NT2/D1 (cell line): ENCODE measurements around the gene CXCL8.
"Not testable (repeated sequence)": the region's sequence is repeated elsewhere in the genome, so short reads cannot be mapped to it uniquely, and the experiment has no call there.

Experiments used
- DNase-seq: peaks from one replicate; pipeline ENCODE4 v3.0.0-alpha.2; 2011; ENCODE audit warnings: low read depth, low spot score
- H3K27me3 ChIP-seq: 2 replicates; pipeline ENCODE4 v1.6.0; 2011; ENCODE audit warnings: mild to moderate bottlenecking; ENCODE audit not compliant: insufficient read length, insufficient read depth
- H3K36me3 ChIP-seq: 2 replicates; pipeline ENCODE4 v1.6.1; 2011; ENCODE audit warnings: mild to moderate bottlenecking, low read length, mixed read lengths; ENCODE audit not compliant: insufficient read depth, insufficient read length
- H3K4me1 ChIP-seq: 2 replicates; pipeline ENCODE4 v1.5.1; 2011; ENCODE audit not compliant: insufficient read depth, insufficient read length
- H3K4me3 ChIP-seq: 2 replicates; pipeline ENCODE4 v1.5.1; 2011; ENCODE audit warnings: low read depth; ENCODE audit not compliant: insufficient read length
- H3K9ac ChIP-seq: 2 replicates; pipeline ENCODE4 v1.6.0; 2011; ENCODE audit warnings: low read depth; ENCODE audit not compliant: insufficient read length
- H3K9me3 ChIP-seq: 2 replicates; pipeline ENCODE4 v1.5.1; 2011; ENCODE audit warnings: mild to moderate bottlenecking, low read length; ENCODE audit not compliant: insufficient read depth
- SUZ12 ChIP-seq: IDR thresholded peaks from 2 replicates; pipeline ENCODE4 v1.6.1; 2011; ENCODE audit not compliant: insufficient read length, insufficient read depth; ENCODE audit errors: extremely low read depth
- YY1 ChIP-seq: IDR thresholded peaks from 2 replicates; pipeline ENCODE4 v1.6.1; 2011; ENCODE audit not compliant: insufficient read length, insufficient read depth
- ZNF274 ChIP-seq: IDR thresholded peaks from 2 replicates; pipeline ENCODE4 v1.6.1; 2011; ENCODE audit warnings: mild to moderate bottlenecking, low read depth, low read length

Gene CXCL8

DNA sequence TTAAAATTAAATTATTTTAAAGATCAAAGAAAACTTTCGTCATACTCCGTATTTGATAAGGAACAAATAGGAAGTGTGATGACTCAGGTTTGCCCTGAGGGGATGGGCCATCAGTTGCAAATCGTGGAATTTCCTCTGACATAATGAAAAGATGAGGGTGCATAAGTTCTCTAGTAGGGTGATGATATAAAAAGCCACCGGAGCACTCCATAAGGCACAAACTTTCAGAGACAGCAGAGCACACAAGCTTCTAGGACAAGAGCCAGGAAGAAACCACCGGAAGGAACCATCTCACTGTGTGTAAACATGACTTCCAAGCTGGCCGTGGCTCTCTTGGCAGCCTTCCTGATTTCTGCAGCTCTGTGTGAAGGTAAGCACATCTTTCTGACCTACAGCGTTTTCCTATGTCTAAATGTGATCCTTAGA, at the start of gene CXCL8:
TSS of gene CXCL8 (plus strand) at position 217 of the 426 bp plus-strand sequence. CDS start at position 307, 90 bp downstream.
- Histone ChIP-seq H3K36me3 (no peaks in the 10 kb centered on the region), H3K27me3 (no peaks in the 10 kb centered on the region), H3K9me3 (no peaks in the 10 kb centered on the region), H3K4me1 (no peaks in the 10 kb centered on the region), H3K9ac (no peak within 1 kb of the TSS), H3K4me3 (no peak within 1 kb of the TSS)
- no peak for DNase-seq
- TF ChIP-seq SUZ12 (no peak), ZNF274 (no peak), YY1 (no peak)

DNA sequence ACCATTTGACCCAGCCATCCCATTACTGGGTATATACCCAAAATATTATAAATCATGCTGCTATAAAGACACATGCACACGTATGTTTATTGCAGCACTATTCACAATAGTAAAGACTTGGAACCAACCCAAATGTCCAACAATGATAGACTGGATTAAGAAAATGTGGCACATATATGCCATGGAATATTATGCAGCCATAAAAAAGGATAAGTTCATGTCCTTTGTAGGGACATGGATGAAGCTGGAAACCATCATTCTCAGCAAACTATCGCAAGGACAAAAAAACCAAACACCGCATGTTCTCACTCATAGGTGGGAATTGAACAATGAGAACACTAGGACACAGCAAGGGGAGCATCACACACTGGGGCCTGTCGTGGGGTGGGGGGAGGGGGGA, 49.2 kb upstream of the CXCL8 start:
- H3K4me1 ChIP-seq, H3K27me3 ChIP-seq, H3K36me3 ChIP-seq, H3K4me3 ChIP-seq, H3K9me3 ChIP-seq, H3K9ac ChIP-seq, DNase-seq: not testable (repeated sequence)

DNA sequence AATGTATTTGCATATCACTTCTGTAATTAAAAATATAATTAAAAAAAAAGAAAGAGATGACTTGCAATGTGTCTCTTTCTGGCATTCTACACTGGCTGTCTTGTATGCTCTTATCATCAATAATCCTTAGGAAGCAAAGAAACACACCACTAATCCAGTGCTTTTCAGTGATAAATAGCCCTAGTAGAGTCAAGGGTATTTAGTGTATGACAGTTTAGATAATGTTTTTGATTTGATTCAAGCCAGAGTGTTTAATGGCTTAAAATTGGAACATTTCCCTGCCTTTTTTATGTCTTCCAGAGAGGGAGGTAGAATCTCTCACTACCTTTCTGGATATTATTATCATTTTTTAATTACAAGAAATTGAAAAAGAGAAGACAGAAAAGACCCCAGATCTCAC, 48.6 kb upstream of the CXCL8 start:
- Histone ChIP-seq H3K4me3 (no peak overlapping the region), H3K9ac (no peak overlapping the region), H3K27me3 (no peaks in the 10 kb centered on the region), H3K9me3 (no peaks in the 10 kb centered on the region), H3K4me1 (no peaks in the 10 kb centered on the region), H3K36me3 (no peaks in the 10 kb centered on the region)
- TF ChIP-seq SUZ12 = no peak
- TF ChIP-seq YY1 = no peak
- TF ChIP-seq ZNF274 = no peak
- DNase-seq = no peak

DNA sequence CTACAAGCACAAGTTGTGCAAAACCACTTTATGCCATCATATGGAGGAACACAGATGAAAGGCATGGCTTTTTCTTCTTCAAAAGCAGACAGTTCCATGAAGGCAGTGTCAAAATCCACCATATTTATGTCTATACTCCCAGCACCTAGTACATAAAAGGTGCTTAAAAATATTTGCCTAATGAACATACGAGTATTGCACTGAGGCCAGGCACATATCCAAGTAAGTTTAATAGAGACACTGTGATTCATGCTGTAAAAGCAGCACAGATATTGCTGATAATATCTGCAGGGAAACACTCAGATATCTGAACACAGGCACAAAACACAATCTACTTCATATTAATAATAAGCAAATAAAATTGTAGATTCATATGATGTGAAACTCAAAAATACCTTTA, 48.1 kb upstream of the CXCL8 start:
- TF ChIP-seq YY1 = no peak
- TF ChIP-seq SUZ12 = no peak
- TF ChIP-seq ZNF274 = no peak
- H3K9ac ChIP-seq = no peak overlapping the region
- no peaks in the 10 kb centered on the region for H3K27me3 ChIP-seq
- no peaks in the 10 kb centered on the region for H3K9me3 ChIP-seq
- H3K4me3 ChIP-seq = no peak overlapping the region
- no peaks in the 10 kb centered on the region for H3K4me1 ChIP-seq
- DNase-seq = no peak
- H3K36me3 ChIP-seq = no peaks in the 10 kb centered on the region

DNA sequence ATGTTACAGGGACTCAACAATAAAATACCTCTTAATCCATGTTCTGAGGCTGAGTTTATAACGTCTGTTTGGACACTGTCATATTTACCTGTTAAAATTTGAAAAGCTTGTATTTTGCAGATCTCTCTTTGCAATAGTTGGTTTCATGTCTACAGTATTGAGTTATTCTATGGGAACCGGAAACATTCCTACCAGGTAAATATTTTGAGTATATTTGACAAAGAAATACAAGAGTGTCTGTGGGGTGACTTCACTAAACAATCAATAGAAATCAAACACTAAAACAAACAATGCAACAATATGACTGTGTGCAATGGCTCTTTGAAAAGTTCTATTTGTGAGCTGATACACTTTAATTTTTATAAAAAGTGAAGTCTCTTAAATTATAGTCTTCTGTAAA, 47.7 kb upstream of the CXCL8 start:
- TF ChIP-seq ZNF274 (no peak), YY1 (no peak), SUZ12 (no peak)
- DNase-seq = no peak
- Histone ChIP-seq H3K9me3 (no peaks in the 10 kb centered on the region), H3K4me1 (no peaks in the 10 kb centered on the region), H3K4me3 (no peak overlapping the region), H3K36me3 (no peaks in the 10 kb centered on the region), H3K9ac (no peak overlapping the region), H3K27me3 (no peaks in the 10 kb centered on the region)

DNA sequence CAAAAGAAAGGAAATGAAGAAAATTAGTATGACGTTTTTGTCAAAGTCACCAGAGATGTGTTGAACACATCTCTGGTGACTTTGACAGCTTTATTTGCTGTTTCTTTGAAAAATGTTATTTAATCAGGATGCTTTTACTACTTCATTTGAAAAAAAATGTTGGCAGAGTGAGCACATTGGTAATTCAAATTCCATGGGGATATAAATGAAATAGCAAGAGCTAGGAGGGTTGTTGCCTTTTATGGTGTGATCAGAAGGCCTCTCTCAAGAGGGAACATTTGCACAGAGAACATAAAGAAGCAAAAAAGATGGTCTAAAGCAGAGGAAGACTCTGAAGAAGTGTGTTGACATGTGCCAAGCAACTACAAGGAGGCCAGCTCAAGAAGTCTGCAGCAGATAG, 46.6 kb upstream of the CXCL8 start:
- no peak overlapping the region for H3K4me3 ChIP-seq
- H3K9me3 ChIP-seq = no peaks in the 10 kb centered on the region
- no peaks in the 10 kb centered on the region for H3K36me3 ChIP-seq
- DNase-seq = no peak
- no peaks in the 10 kb centered on the region for H3K27me3 ChIP-seq
- TF ChIP-seq YY1 (no peak), ZNF274 (no peak), SUZ12 (no peak)
- H3K9ac ChIP-seq = no peak overlapping the region
- no peaks in the 10 kb centered on the region for H3K4me1 ChIP-seq

DNA sequence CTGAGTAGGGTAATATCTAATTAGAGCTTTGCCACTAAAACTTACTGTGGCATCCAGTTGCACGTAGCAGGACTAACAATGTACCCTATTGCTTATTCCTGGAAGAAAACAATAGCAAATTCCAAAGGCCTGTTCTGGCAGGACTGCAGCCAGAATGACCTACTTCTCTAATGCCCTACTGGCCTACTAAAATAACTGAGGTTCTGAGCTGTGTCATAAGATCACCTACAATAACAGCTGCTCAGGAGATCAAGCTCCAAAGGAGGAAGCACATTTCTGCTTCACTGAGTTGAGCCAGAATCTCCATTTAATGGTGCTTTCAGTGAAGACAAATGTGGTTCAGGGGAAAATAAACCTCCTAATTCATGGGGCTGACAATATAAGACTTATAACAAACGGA, 42.2 kb upstream of the CXCL8 start:
- no peaks in the 10 kb centered on the region for H3K27me3 ChIP-seq
- H3K9me3 ChIP-seq = no peaks in the 10 kb centered on the region
- H3K9ac ChIP-seq = no peak overlapping the region
- H3K36me3 ChIP-seq = no peaks in the 10 kb centered on the region
- no peaks in the 10 kb centered on the region for H3K4me1 ChIP-seq
- no peak for TF ChIP-seq SUZ12
- no peak for TF ChIP-seq ZNF274
- no peak for TF ChIP-seq YY1
- no peak for DNase-seq
- H3K4me3 ChIP-seq = no peak overlapping the region

DNA sequence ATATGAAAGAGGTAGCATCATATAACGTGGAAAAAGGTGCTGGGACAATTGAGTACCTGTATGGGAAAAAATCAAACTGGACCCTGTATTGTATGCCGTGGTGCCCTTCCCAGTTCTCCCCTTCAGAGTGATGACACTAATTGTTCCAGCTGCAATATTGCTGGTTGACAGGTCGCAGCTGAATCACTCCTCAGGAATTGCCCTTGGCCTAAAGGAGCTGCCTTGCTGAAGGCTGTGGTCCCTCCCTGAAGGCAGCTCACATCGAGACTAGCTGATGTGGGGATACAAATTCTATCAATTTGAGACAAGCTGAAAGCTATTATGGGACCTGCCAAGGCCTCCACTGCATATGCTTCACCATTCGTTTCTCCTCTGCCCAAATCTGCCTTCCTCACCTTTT, 39.3 kb upstream of the CXCL8 start:
- H3K36me3 ChIP-seq = no peaks in the 10 kb centered on the region
- TF ChIP-seq SUZ12 (no peak), YY1 (no peak), ZNF274 (no peak)
- no peak for DNase-seq
- H3K4me1 ChIP-seq = no peaks in the 10 kb centered on the region
- H3K9me3 ChIP-seq = no peaks in the 10 kb centered on the region
- H3K9ac ChIP-seq = no peak overlapping the region
- no peaks in the 10 kb centered on the region for H3K27me3 ChIP-seq
- no peak overlapping the region for H3K4me3 ChIP-seq
